ENCODE results near the gene MYO1E.
"Not testable (repeated sequence)": the region's sequence is repeated elsewhere in the genome, so short reads cannot be mapped to it uniquely, and the experiment has no call there.

Gene MYO1E

GRCh38 chr15:59147666-59148065 is 225.0 kb downstream of the MYO1E start:
- Histone ChIP-seq H3K27me3 (ENCODE audit: control insufficient read depth, low read length) (no peaks in the 10 kb centered on the region), H3K9me3 (ENCODE audit: control insufficient read depth, insufficient read depth, low read length) (no peaks in the 10 kb centered on the region), H3K4me1 (ENCODE audit: control insufficient read depth, low read length) (no peaks in the 10 kb centered on the region), H3K36me3 (ENCODE audit: control insufficient read depth, low read length) (peaks cover 33% of the 10 kb centered on the region), H3K79me2 (ENCODE audit: control insufficient read depth, low read length) (no peaks in the 10 kb centered on the region), H3K4me3 (ENCODE audit: low read length) (no peak overlapping the region), H3K27ac (ENCODE audit: low read depth, low read length) (no peak overlapping the region), H3K9me2 (replicated peaks; ENCODE audit: control insufficient read depth, low read length) (no peaks in the 10 kb centered on the region), H3F3A (ENCODE audit: control insufficient read depth, insufficient read depth) (no peaks in the 10 kb centered on the region), H4K20me1 (ENCODE audit: control insufficient read depth, insufficient read depth, low read depth, low read length) (no peaks in the 10 kb centered on the region), H3K4me2 (ENCODE audit: low read length) (no peak overlapping the region)
- TF ChIP-seq CTCF (IDR thresholded peaks at IDR 0.05; ENCODE audit: low read depth, low read length, poor library complexity, severe bottlenecking) (no peak), EZH2phosphoT487 (IDR thresholded peaks at IDR 0.05; ENCODE audit: borderline replicate concordance, low read length) (no peak)

DNA sequence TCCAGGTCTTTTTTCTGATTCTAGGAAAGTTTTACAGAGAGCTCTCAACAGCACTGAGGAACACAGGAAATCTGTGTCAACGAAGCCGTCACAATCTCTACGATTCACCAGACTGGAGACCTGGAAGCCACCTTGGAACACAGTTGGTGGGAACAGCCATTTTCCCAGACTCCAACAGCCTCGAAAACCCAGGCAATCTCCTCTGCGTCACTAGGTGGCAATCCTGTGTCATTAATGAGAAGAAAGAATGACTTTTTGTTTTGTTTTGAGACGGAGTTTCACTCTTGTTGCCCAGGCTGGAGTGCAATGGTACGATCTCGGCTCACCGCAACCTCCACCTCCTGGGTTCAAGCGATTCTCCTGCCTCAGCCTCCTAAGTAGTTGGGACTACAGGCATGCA is 228.1 kb downstream of the MYO1E start:
- H3F3A ChIP-seq (ENCODE audit: control insufficient read depth, insufficient read depth); H4K20me1 ChIP-seq (ENCODE audit: control insufficient read depth, insufficient read depth, low read depth, low read length); H3K9me2 ChIP-seq (replicated peaks; ENCODE audit: control insufficient read depth, low read length); H3K9me3 ChIP-seq (ENCODE audit: control insufficient read depth, insufficient read depth, low read length); H3K4me1 ChIP-seq (ENCODE audit: control insufficient read depth, low read length); H3K79me2 ChIP-seq (ENCODE audit: control insufficient read depth, low read length); H3K27me3 ChIP-seq (ENCODE audit: control insufficient read depth, low read length); H3K4me3 ChIP-seq (ENCODE audit: low read length); H3K4me2 ChIP-seq (ENCODE audit: low read length); H3K27ac ChIP-seq (ENCODE audit: low read depth, low read length): not testable (repeated sequence)
- peaks cover 34% of the 10 kb centered on the region for H3K36me3 ChIP-seq (ENCODE audit: control insufficient read depth, low read length)

- Histone ChIP-seq H3K36me3 (ENCODE audit: control insufficient read depth, low read length) (peaks cover 44% of the 10 kb centered on the region), H4K20me1 (ENCODE audit: control insufficient read depth, insufficient read depth, low read depth, low read length) (no peaks in the 10 kb centered on the region), H3K27ac (ENCODE audit: low read depth, low read length) (no peak overlapping the region), H3K4me2 (ENCODE audit: low read length) (no peak overlapping the region), H3K9me3 (ENCODE audit: control insufficient read depth, insufficient read depth, low read length) (no peaks in the 10 kb centered on the region), H3F3A (ENCODE audit: control insufficient read depth, insufficient read depth) (no peaks in the 10 kb centered on the region), H3K27me3 (ENCODE audit: control insufficient read depth, low read length) (no peaks in the 10 kb centered on the region), H3K4me3 (ENCODE audit: low read length) (no peak overlapping the region), H3K9me2 (replicated peaks; ENCODE audit: control insufficient read depth, low read length) (no peaks in the 10 kb centered on the region), H3K79me2 (ENCODE audit: control insufficient read depth, low read length) (no peaks in the 10 kb centered on the region), H3K4me1 (ENCODE audit: control insufficient read depth, low read length) (no peaks in the 10 kb centered on the region)
- TF ChIP-seq EZH2phosphoT487 (IDR thresholded peaks at IDR 0.05; ENCODE audit: borderline replicate concordance, low read length), result no peak
- no peak for TF ChIP-seq CTCF (IDR thresholded peaks at IDR 0.05; ENCODE audit: low read depth, low read length, poor library complexity, severe bottlenecking)
Measured at GRCh38 chr15:59143281-59143680, 229.4 kb downstream of the MYO1E start.

DNA sequence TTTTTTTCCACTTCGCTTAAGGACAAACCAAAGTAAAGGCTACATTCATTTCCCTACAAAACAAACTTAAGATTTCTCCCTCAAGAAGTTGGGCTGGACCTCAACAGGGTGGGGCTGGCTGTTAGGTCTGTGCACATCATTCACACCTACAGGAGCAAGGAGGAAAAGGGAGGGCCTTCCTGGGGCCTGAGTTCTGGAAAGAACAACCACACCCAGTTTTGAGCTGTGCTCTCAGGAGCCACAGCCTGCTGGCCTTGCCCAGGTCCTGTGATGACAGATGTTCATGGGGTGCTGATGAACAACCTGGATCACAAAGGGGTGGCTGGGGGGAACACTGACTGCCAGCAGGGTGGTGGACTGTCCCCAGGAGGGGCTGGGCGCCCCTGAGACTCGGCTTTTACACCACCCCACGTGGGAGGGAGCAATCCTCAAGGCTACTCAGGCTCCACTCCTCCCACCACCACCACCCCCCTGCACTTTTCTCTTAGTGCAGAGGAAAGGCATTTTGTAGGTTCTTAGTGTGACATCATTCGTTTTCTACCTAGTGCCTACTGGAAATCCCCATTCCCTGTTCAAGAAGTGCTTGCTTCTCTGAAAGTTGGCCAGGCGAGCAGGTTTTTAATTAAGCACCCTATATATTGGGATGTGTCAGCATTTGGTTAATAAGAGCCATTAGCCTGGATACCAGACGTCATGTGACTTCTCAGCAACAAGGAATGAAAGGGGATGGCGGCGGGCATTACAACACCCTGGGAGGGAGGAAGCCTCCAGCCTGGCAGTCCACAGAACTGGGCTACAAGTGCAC is 232.0 kb downstream of the MYO1E start:
- Histone ChIP-seq H3K27ac (ENCODE audit: low read depth, low read length) (no peak overlapping the region), H3K4me1 (ENCODE audit: control insufficient read depth, low read length) (no peaks in the 10 kb centered on the region), H3K36me3 (ENCODE audit: control insufficient read depth, low read length) (peaks cover 60% of the 10 kb centered on the region), H4K20me1 (ENCODE audit: control insufficient read depth, insufficient read depth, low read depth, low read length) (no peaks in the 10 kb centered on the region), H3K4me3 (ENCODE audit: low read length) (no peak overlapping the region), H3K4me2 (ENCODE audit: low read length) (no peak overlapping the region), H3K9me3 (ENCODE audit: control insufficient read depth, insufficient read depth, low read length) (no peaks in the 10 kb centered on the region), H3K9me2 (replicated peaks; ENCODE audit: control insufficient read depth, low read length) (no peaks in the 10 kb centered on the region), H3F3A (ENCODE audit: control insufficient read depth, insufficient read depth) (peaks cover 5% of the 10 kb centered on the region; the same call in 1 of the 2 replicates), H3K27me3 (ENCODE audit: control insufficient read depth, low read length) (no peaks in the 10 kb centered on the region), H3K79me2 (ENCODE audit: control insufficient read depth, low read length) (no peaks in the 10 kb centered on the region)
- no peak for TF ChIP-seq CTCF (IDR thresholded peaks at IDR 0.05; ENCODE audit: low read depth, low read length, poor library complexity, severe bottlenecking)
- no peak for TF ChIP-seq EZH2phosphoT487 (IDR thresholded peaks at IDR 0.05; ENCODE audit: borderline replicate concordance, low read length)
